Activated CD4-positive, alpha-beta memory T cell treated with anti-CD3 and anti-CD28 coated beads for 36 hours (primary cell): ENCODE data around the gene AJAP1. TPM values are rescaled to one million over a fixed set of nuclear protein-coding genes. Genes with fewer than 3 reads are reported as not detected.

Experiments
- CTCF ChIA-PET: fragments of 350-600 bp; sonication (Branson Sonifier 250); formaldehyde crosslinking; loops from one replicate; lab custom pipeline; 2021; ENCODE audit warnings: antibody characterized with exemption, inconsistent platforms; lab: Charles Lee
- POLR2A ChIA-PET: fragments of 350-600 bp; sonication (Branson Sonifier 250); formaldehyde crosslinking; loops from one replicate; lab custom pipeline; 2021; ENCODE audit warnings: antibody characterized with exemption; lab: Charles Lee
- DNase-seq: peaks from one replicate; pipeline ENCODE4 v3.0.0-alpha.2; 2020
- H3K27ac Mint-ChIP-seq: one replicate; pipeline ENCODE4 v1.8.0; 2021; ENCODE audit warnings: mixed read lengths
- H3K27me3 Mint-ChIP-seq: one replicate; pipeline ENCODE4 v1.8.0; 2021; ENCODE audit warnings: mixed read lengths
- H3K36me3 Mint-ChIP-seq: one replicate; pipeline ENCODE4 v1.8.0; 2021; ENCODE audit warnings: mixed read lengths
- H3K4me1 Mint-ChIP-seq: one replicate; pipeline ENCODE4 v1.8.0; 2021; ENCODE audit warnings: low read depth, mixed read lengths
- H3K4me3 Mint-ChIP-seq: one replicate; pipeline ENCODE4 v1.8.0; 2021; ENCODE audit warnings: mild to moderate bottlenecking, mixed read lengths
- H3K9me3 Mint-ChIP-seq: one replicate; pipeline ENCODE4 v1.8.0; 2021; ENCODE audit warnings: mixed read lengths
- intact Hi-C: fragments of 100-400 bp; cut with micrococcal nuclease; formaldehyde crosslinking; loops from one replicate; pipeline ENCODE4 v1.15.1; 2023
- total RNA-seq, 2 experiments: library from RNA; stranded (reverse); gene quantifications; one replicate each; pipeline ENCODE4 v1.2.3, GENCODE V29; 2021

Gene AJAP1
- total RNA-seq, 2 experiments from 2014 or later, result not detected

GRCh38 chr1:4678066-4678717 is 23.8 kb downstream of the AJAP1 start:
- CTCF ChIA-PET, result no interaction called here
- no peak for DNase-seq
- Mint-ChIP-seq H3K9me3 (peaks cover 20% of the 10 kb centered on the region), H3K36me3 (no peaks in the 10 kb centered on the region), H3K27ac (no peak overlapping the region), H3K4me3 (no peak overlapping the region), H3K27me3 (no peaks in the 10 kb centered on the region), H3K4me1 (no peaks in the 10 kb centered on the region)
- POLR2A ChIA-PET, result no interaction called here
- intact Hi-C loops, result no loop called here

GRCh38 chr1:4681026-4681425 is 26.6 kb downstream of the AJAP1 start:
- no peak for DNase-seq
- Mint-ChIP-seq H3K9me3 (peaks cover 20% of the 10 kb centered on the region), H3K27me3 (peaks cover 9% of the 10 kb centered on the region), H3K4me3 (no peak overlapping the region), H3K36me3 (no peaks in the 10 kb centered on the region), H3K4me1 (no peaks in the 10 kb centered on the region), H3K27ac (no peak overlapping the region)
- ChIA-PET CTCF (no interaction called here), POLR2A (no interaction called here)
- intact Hi-C loops, result no loop called here

- Mint-ChIP-seq H3K4me3 (no peak overlapping the region), H3K27ac (no peak overlapping the region), H3K27me3 (peaks cover 18% of the 10 kb centered on the region), H3K36me3 (no peaks in the 10 kb centered on the region), H3K9me3 (peaks cover 20% of the 10 kb centered on the region), H3K4me1 (no peaks in the 10 kb centered on the region)
- CTCF ChIA-PET, result no interaction called here
- POLR2A ChIA-PET, result no interaction called here
- intact Hi-C loops, result no loop called here
- no peak for DNase-seq
These were observed 28.3 kb downstream of the AJAP1 start for GRCh38 chr1:4682607-4683220.

GRCh38 chr1:4684136-4684535 is 29.7 kb downstream of the AJAP1 start:
- Mint-ChIP-seq H3K27ac (no peak overlapping the region), H3K27me3 (peaks cover 18% of the 10 kb centered on the region), H3K4me1 (no peaks in the 10 kb centered on the region), H3K36me3 (no peaks in the 10 kb centered on the region), H3K9me3 (peaks cover 13% of the 10 kb centered on the region), H3K4me3 (no peak overlapping the region)
- DNase-seq, result no peak
- ChIA-PET POLR2A (no interaction called here), CTCF (no interaction called here)
- intact Hi-C loops, result no loop called here

DNA sequence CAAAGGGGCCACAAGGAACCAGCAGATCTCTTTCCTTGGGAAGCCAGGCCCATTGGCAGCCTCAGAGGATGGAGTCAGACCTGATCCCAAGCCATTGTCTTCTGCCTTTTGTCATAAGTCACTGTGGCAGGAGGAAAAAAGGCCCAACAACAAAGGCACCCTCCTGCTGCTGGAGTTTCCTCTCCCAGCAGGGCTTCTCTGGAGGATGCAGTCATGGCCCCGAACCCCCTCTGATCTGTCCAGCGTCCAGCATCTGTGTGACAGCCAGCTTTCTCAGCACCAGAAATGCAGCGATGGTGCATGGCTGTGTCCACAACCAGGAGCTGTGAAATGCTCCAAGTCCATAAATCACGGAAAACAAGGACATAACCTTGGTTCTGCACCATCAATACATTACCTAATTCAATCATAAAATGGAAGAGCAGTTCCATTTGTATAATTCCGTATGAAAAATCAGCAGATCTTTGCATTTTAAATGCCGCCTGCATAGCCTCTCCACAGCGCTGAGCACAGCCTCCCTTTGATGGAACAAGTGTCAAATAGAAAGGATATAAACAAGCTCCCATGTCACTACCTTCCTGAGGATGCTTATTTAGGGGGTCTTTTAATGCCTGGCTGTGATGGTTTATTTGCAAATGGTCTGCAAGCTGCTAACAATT is 30.6 kb downstream of the AJAP1 start:
- intact Hi-C loops, result no loop called here
- no peak overlapping the region for H3K4me3 Mint-ChIP-seq
- H3K27ac Mint-ChIP-seq, result no peak overlapping the region
- POLR2A ChIA-PET, result no interaction called here
- CTCF ChIA-PET, result no interaction called here
- no peak for DNase-seq
- peaks cover 18% of the 10 kb centered on the region for H3K27me3 Mint-ChIP-seq
- peaks cover 7% of the 10 kb centered on the region for H3K9me3 Mint-ChIP-seq
- H3K36me3 Mint-ChIP-seq, result no peaks in the 10 kb centered on the region
- H3K4me1 Mint-ChIP-seq, result no peaks in the 10 kb centered on the region

DNA sequence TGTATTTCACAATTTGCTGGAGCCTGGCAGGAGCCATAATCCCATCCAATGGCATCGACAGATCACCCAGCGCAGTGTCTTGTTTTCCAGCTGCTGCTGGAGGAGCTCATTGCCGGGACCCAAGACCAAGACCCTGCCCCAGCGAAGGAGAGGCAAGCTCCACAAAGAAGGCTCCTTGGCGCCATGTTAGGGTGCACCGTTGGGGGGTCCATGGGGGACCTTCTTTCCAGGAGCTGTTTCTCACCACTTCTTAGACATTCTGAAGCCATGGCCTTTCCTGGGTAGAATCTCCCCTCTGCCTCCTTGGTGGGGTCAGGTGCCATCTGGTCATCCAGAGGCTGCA is 31.1 kb downstream of the AJAP1 start:
- H3K36me3 Mint-ChIP-seq, result no peaks in the 10 kb centered on the region

DNA sequence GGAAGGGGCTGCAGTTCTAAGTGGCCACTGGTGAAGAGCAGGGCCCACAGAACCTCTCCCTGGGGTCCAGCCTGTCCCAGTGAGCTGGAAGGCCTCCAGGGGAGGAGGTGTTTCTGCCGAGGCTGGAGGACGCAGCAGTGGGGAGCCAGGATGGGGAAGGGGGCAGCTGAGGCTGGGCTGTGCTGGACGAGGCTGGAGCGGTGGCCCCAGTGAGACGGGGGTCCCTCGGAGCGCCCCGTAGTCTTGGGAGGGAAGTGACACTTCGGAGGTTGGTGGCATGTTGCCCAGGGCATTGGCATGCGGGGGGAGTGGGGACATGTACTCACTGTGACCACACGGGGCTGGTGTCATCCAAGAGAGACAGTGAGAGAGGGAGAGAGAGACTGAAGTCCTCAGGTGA is 33.5 kb downstream of the AJAP1 start:
- H3K27ac Mint-ChIP-seq, result no peak overlapping the region
- CTCF ChIA-PET, result no interaction called here

More for the DNA sequence above, 31.1 kb downstream of the AJAP1 start:
- intact Hi-C loops, result no loop called here
- ChIA-PET CTCF (no interaction called here), POLR2A (no interaction called here)
- no peaks in the 10 kb centered on the region for H3K4me1 Mint-ChIP-seq
- DNase-seq, result no peak
- no peak overlapping the region for H3K27ac Mint-ChIP-seq
- no peak overlapping the region for H3K4me3 Mint-ChIP-seq
- peaks cover 18% of the 10 kb centered on the region for H3K27me3 Mint-ChIP-seq
- peaks cover 2% of the 10 kb centered on the region for H3K9me3 Mint-ChIP-seq

DNA sequence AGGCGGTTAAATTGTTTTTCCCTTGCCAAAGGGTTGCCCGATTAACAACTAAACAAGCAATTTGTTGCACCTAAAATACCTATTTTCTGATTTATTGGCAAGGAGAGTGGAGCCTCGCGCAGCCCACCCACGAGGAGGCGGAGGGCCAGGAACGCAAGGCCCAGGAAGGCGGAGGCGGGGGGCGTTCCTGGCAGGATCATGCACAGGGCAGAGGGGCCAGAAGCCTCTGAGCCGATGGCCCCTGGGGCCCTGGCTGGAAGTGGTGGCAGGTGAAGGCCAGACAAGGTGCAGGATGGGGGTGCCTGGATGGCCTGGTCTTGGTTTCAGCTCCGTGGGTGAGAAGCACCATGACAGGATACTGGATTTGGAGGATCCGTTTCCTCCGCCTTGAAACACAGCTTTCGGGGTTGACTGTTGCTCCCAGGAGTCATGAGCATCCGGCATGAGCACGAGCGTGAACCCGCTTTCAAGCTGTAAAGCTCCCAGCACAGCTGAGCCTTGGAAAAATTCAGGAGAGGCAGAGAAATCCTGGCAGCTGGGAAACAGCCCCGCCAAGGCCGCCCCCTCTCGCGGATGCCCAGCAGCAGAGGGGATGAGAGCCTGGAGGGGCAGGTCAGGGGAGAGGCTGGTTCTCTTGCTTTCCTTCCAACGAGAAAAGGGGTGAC is 35.0 kb downstream of the AJAP1 start:
- Mint-ChIP-seq H3K4me3 (no peak overlapping the region), H3K27ac (no peak overlapping the region), H3K36me3 (no peaks in the 10 kb centered on the region), H3K9me3 (no peaks in the 10 kb centered on the region), H3K27me3 (peaks cover 16% of the 10 kb centered on the region), H3K4me1 (no peaks in the 10 kb centered on the region)
- CTCF ChIA-PET, result no interaction called here
- no peak for DNase-seq
- POLR2A ChIA-PET, result no interaction called here
- intact Hi-C loops, result no loop called here

More for the DNA sequence above, 33.5 kb downstream of the AJAP1 start:
- Mint-ChIP-seq H3K36me3 (no peaks in the 10 kb centered on the region), H3K4me3 (no peak overlapping the region), H3K4me1 (no peaks in the 10 kb centered on the region), H3K9me3 (no peaks in the 10 kb centered on the region), H3K27me3 (peaks cover 18% of the 10 kb centered on the region)
- POLR2A ChIA-PET, result no interaction called here
- no peak for DNase-seq
- intact Hi-C loops, result no loop called here

DNA sequence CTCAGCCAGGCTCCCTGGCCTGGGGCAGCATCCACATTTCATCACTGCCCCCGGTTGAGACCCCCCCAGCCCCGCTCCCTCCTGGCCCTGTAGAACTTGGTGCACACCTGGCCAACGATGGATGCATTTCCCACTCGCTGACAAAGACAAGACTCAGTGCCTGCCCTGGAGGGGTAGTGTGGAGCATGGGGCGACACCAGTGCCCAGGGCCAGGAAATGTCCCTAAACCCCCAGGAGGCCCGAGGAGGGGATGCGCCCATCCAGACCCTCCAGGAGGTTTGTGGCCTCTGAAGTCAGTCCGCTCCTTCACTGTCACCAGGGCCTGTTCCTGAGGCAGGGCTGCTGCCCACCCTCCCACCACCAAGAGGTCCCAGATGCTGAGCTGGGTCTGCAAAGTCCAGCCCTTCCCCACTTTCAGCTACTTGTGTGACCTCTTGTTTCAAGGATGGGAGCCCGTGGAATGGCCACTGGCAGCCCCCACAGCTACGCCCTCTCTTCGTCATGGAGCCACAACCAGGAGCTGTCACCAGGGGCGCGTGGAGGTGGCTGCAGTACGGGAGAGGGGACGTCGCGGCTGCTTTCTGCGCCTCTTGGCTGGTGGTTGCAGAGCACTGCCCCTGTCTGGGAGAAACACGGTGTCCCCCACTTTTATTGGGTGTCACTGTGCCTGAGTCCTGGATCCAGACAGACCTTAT is 35.7 kb downstream of the AJAP1 start:
- no peak overlapping the region for H3K27ac Mint-ChIP-seq
- H3K27me3 Mint-ChIP-seq, result peaks cover 14% of the 10 kb centered on the region
- intact Hi-C loops, result no loop called here
- POLR2A ChIA-PET, result no interaction called here
- no peak for DNase-seq
- no peaks in the 10 kb centered on the region for H3K36me3 Mint-ChIP-seq
- CTCF ChIA-PET, result no interaction called here
- H3K9me3 Mint-ChIP-seq, result no peaks in the 10 kb centered on the region
- H3K4me1 Mint-ChIP-seq, result no peaks in the 10 kb centered on the region
- H3K4me3 Mint-ChIP-seq, result no peak overlapping the region

- Mint-ChIP-seq H3K4me1 (no peaks in the 10 kb centered on the region), H3K9me3 (no peaks in the 10 kb centered on the region), H3K4me3 (no peak overlapping the region), H3K27me3 (peaks cover 12% of the 10 kb centered on the region), H3K36me3 (no peaks in the 10 kb centered on the region), H3K27ac (no peak overlapping the region)
- intact Hi-C loops, result no loop called here
- no peak for DNase-seq
- CTCF ChIA-PET, result no interaction called here
- POLR2A ChIA-PET, result no interaction called here
These were observed 36.7 kb downstream of the AJAP1 start for GRCh38 chr1:4690951-4691675.

GRCh38 chr1:4691766-4692405 is 37.5 kb downstream of the AJAP1 start:
- POLR2A ChIA-PET, result no interaction called here
- peaks cover 6% of the 10 kb centered on the region for H3K27me3 Mint-ChIP-seq
- H3K36me3 Mint-ChIP-seq, result no peaks in the 10 kb centered on the region
- CTCF ChIA-PET, result no interaction called here
- DNase-seq, result no peak
- no peaks in the 10 kb centered on the region for H3K9me3 Mint-ChIP-seq
- H3K27ac Mint-ChIP-seq, result no peak overlapping the region
- H3K4me1 Mint-ChIP-seq, result no peaks in the 10 kb centered on the region
- no peak overlapping the region for H3K4me3 Mint-ChIP-seq
- intact Hi-C loops, result no loop called here
